HepG2 (cell line): ENCODE data around the gene PIM1. TPM values are rescaled to one million over a fixed set of nuclear protein-coding genes. Genes with fewer than 3 reads are reported as not detected.

Experiments used
- ATAC-seq: fragments of 200-7000 bp; cut with Tn5 transposase; 3 replicates; pipeline ENCODE4 v1.9.1; 2020; ENCODE audit warnings: mild to moderate bottlenecking, moderate library complexity
- BruUV-seq: library from RNA; stranded (reverse); fragments of 400-500 nt; replicated peaks from 2 replicates; lab custom pipeline; 2021; lab: Mats Ljungman, UMichigan
- CTCF ChIA-PET: fragments of 300-600 bp; formaldehyde crosslinking; extraction: SDS; loops from one replicate; lab custom pipeline; 2021; ENCODE audit warnings: low total read pairs, inconsistent platforms, low intra/inter-chr PET ratio; lab: Yijun Ruan, JAX
- POLR2A ChIA-PET: fragments of 350-600 bp; sonication (Branson Sonifier 250); formaldehyde crosslinking; loops from one replicate; lab custom pipeline; 2020; ENCODE audit warnings: antibody characterized with exemption, inconsistent platforms; lab: Yijun Ruan, JAX
- DNase-seq: peaks from one replicate; pipeline ENCODE4 v3.0.0-alpha.2; 2015; ENCODE audit warnings: low spot score
- FAIRE-seq: peaks from 3 replicates; lab custom pipeline; 2011; peaks lifted over from hg19 to GRCh38; lab: Jason Lieb, UNC
- H2AFZ ChIP-seq: one replicate; pipeline ENCODE4 v1.6.1; 2011; ENCODE audit warnings: low read length, inconsistent platforms
- H3K27ac ChIP-seq: fragments of 300-600 bp; 3 replicates; pipeline ENCODE4 v1.8.0; 2011; ENCODE audit warnings: mixed run types, mild to moderate bottlenecking, mixed read lengths, low read length, inconsistent platforms; ENCODE audit not compliant: insufficient read depth; ENCODE audit errors: extremely low read length
- H3K27me3 ChIP-seq, 2 experiments: fragments of 200-600 bp in 1 of 2; 2 replicates in 1 of 2; 3 replicates in 1 of 2; pipeline versions ENCODE4 v1.6.0 to v1.8.0; 2011; ENCODE audit warnings: low read length in 2 of 2, mild to moderate bottlenecking in 2 of 2, moderate library complexity in 2 of 2, inconsistent platforms in 1 of 2; ENCODE audit not compliant: insufficient read depth in 2 of 2, control insufficient read depth in 1 of 2
- H3K36me3 ChIP-seq, 2 experiments: fragments of 200-600 bp in 1 of 2; replicated peaks in 1 of 2; 2 replicates in 1 of 2; 3 replicates in 1 of 2; pipeline versions ENCODE4 v1.5.1 to v1.8.0; 2011; ENCODE audit warnings: low read length in 2 of 2, inconsistent platforms in 1 of 2; ENCODE audit not compliant: insufficient read depth in 2 of 2, control insufficient read depth in 1 of 2
- H3K4me1 ChIP-seq: 2 replicates; pipeline ENCODE4 v1.5.1; 2012; ENCODE audit warnings: low read length, inconsistent platforms; ENCODE audit not compliant: insufficient read depth
- H3K4me2 ChIP-seq: 2 replicates; pipeline ENCODE4 v1.6.0; 2011; ENCODE audit warnings: low read depth, low read length, inconsistent platforms
- H3K4me3 ChIP-seq, 3 experiments: fragments of 200-600 bp in 1 of 3; sonication (generic), shearing (Covaris generic) in 1 of 3; replicated peaks in 1 of 3; 2 replicates each; pipeline ENCODE4 v1.5.1; 2011 to 2016; ENCODE audit warnings: low read length in 3 of 3, inconsistent platforms in 2 of 3, low read depth in 2 of 3, mild to moderate bottlenecking in 2 of 3, control low read depth in 1 of 3, mixed read lengths in 1 of 3; ENCODE audit not compliant: insufficient read depth in 1 of 3
- H3K79me2 ChIP-seq: one replicate; pipeline ENCODE4 v1.6.1; 2011; ENCODE audit warnings: low read length, inconsistent platforms; ENCODE audit not compliant: insufficient read depth
- H3K9ac ChIP-seq: 2 replicates; pipeline ENCODE4 v1.6.0; 2011; ENCODE audit warnings: mild to moderate bottlenecking, low read depth, low read length, inconsistent platforms; ENCODE audit not compliant: insufficient read depth
- H3K9me3 ChIP-seq: 2 replicates; pipeline ENCODE4 v1.5.1; 2012; ENCODE audit warnings: mild to moderate bottlenecking, low read length
- H4K20me1 ChIP-seq: 2 replicates; pipeline ENCODE4 v1.6.0; 2011; ENCODE audit warnings: inconsistent platforms, mild to moderate bottlenecking, low read length, moderate library complexity; ENCODE audit not compliant: insufficient read depth
- ARID2 ChIP-seq: sonication (generic); formaldehyde crosslinking; IDR thresholded peaks from 2 replicates; pipeline ENCODE4 v1.8.1; 2022; ENCODE audit warnings: mild to moderate bottlenecking, missing genetic modification reagents, borderline replicate concordance
- BHLHE40 ChIP-seq: IDR thresholded peaks from 2 replicates; pipeline ENCODE4 v1.6.1; 2011; ENCODE audit warnings: low read length, improper control_type of control experiment
- EEA1 ChIP-seq: sonication (generic); formaldehyde crosslinking; IDR thresholded peaks from 2 replicates; pipeline ENCODE4 v1.5.1; 2020; ENCODE audit warnings: mild to moderate bottlenecking, missing genetic modification reagents, borderline replicate concordance
- ELF3 ChIP-seq: IDR thresholded peaks from 2 replicates; pipeline ENCODE4 v1.6.1; 2016; ENCODE audit warnings: missing genetic modification reagents, missing compliant biosample characterization
- EZH2 ChIP-seq: conservative IDR thresholded peaks from 2 replicates; pipeline ENCODE4 v1.6.1; 2012; ENCODE audit warnings: mild to moderate bottlenecking, low read depth, low read length, moderate library complexity
- FOSL2 ChIP-seq: sonication (generic); formaldehyde crosslinking; IDR thresholded peaks from 2 replicates; pipeline ENCODE4 v1.4.0; 2020; ENCODE audit warnings: missing genetic modification reagents
- FOXK2 ChIP-seq: fragments of 450-650 bp; IDR thresholded peaks from 2 replicates; pipeline ENCODE4 v1.6.1; 2016
- GATAD1 ChIP-seq: IDR thresholded peaks from 2 replicates; pipeline ENCODE4 v1.6.1; 2016; ENCODE audit warnings: missing genetic modification reagents, missing compliant biosample characterization
- GATAD2A ChIP-seq: IDR thresholded peaks from 2 replicates; pipeline ENCODE4 v1.6.1; 2016
- GZF1 ChIP-seq: sonication (generic); formaldehyde crosslinking; IDR thresholded peaks from 2 replicates; pipeline ENCODE4 v1.5.1; 2020; ENCODE audit warnings: mild to moderate bottlenecking, missing genetic modification reagents
- IRF2 ChIP-seq: IDR thresholded peaks from 2 replicates; pipeline ENCODE4 v1.6.1; 2018; ENCODE audit warnings: missing genetic modification reagents, missing compliant biosample characterization
- PHF21A ChIP-seq: sonication (generic); formaldehyde crosslinking; IDR thresholded peaks from 2 replicates; pipeline ENCODE4 v1.5.0; 2020; ENCODE audit warnings: mild to moderate bottlenecking, missing genetic modification reagents
- RAD21 ChIP-seq: fragments of 450-650 bp; formaldehyde crosslinking; IDR thresholded peaks from 2 replicates; pipeline ENCODE4 v1.5.0; 2020; ENCODE audit warnings: mild to moderate bottlenecking
- REPIN1 ChIP-seq: sonication (generic); formaldehyde crosslinking; IDR thresholded peaks from 2 replicates; pipeline ENCODE4 v1.8.0; 2022; ENCODE audit warnings: missing genetic modification reagents, low read depth, mild to moderate bottlenecking, borderline replicate concordance
- RFXANK ChIP-seq: IDR thresholded peaks from 2 replicates; pipeline ENCODE4 v1.6.1; 2016
- SOX5 ChIP-seq: IDR thresholded peaks from 2 replicates; pipeline ENCODE4 v1.6.1; 2016; ENCODE audit warnings: borderline replicate concordance
- TCF7L2 ChIP-seq: IDR thresholded peaks from 2 replicates; pipeline ENCODE4 v1.6.1; 2011; ENCODE audit warnings: mild to moderate bottlenecking, low read depth, low read length, moderate library complexity
- ZFYVE20 ChIP-seq: sonication (generic); formaldehyde crosslinking; IDR thresholded peaks from 2 replicates; pipeline ENCODE4 v1.8.0; 2023; ENCODE audit warnings: low read depth, mild to moderate bottlenecking, moderate library complexity, missing genetic modification reagents, borderline replicate concordance
- ZNF343 ChIP-seq: sonication (generic); formaldehyde crosslinking; IDR thresholded peaks from 2 replicates; pipeline ENCODE4 v1.4.0; 2020; ENCODE audit warnings: mild to moderate bottlenecking, missing genetic modification reagents
- ZNF572 ChIP-seq: sonication (generic); formaldehyde crosslinking; IDR thresholded peaks from 2 replicates; pipeline ENCODE4 v1.5.1; 2020; ENCODE audit warnings: mild to moderate bottlenecking, missing genetic modification reagents
- ZNF619 ChIP-seq: sonication (generic); formaldehyde crosslinking; IDR thresholded peaks from 2 replicates; pipeline ENCODE4 v1.4.0; 2020; ENCODE audit warnings: mild to moderate bottlenecking, missing genetic modification reagents
- WGBS: methylation state at CpG from one replicate; pipeline ENCODE4 v1.1.6; 2017; ENCODE audit warnings: low lambda C conversion rate; 5-methylcytosine and 5-hydroxymethylcytosine counted together
- in situ Hi-C: cut with HindIII; loops from 2 replicates; pipeline ENCODE4 v1.10.0; 2017; ENCODE audit warnings: low pct_unique_long_range_greater_than_20kb; ENCODE audit not compliant: extremely low pct_ligation_motif_present
- intact Hi-C: fragments of 100-400 bp; cut with micrococcal nuclease; formaldehyde crosslinking; loops from one replicate; pipeline ENCODE4 v1.10.0; 2022; ENCODE audit not compliant: unreplicated experiment
- polyA plus RNA-seq, 8 experiments: library from polyadenylated mRNA; depleted of rRNA in 3 of 8; stranded (reverse) in 7 of 8; unstranded in 1 of 8; fragments of >200 nt; fragmentation: Illumina TruSeq in 4 of 8; extraction: Trizol in 4 of 8; gene quantifications; 2 replicates each; pipeline versions ENCODE4 v1.2.1 to v1.2.3, GENCODE V29; 2011 to 2016; ENCODE audit warnings: low read depth in 4 of 8, missing spikeins in 1 of 8, mixed read lengths in 1 of 8; ENCODE audit not compliant: insufficient read depth in 1 of 8
- total RNA-seq, 5 experiments: library from RNA; depleted of rRNA; stranded (reverse); fragments of >200 nt; fragmentation: Illumina TruSeq; extraction: Trizol; gene quantifications; 2 replicates each; pipeline ENCODE4 v1.2.3, GENCODE V29; 2016; ENCODE audit warnings: low read depth in 1 of 5
- TF ChIP-seq, protein P1 (sequence below): sonication (generic); formaldehyde crosslinking; IDR thresholded peaks from 2 replicates; pipeline ENCODE4 v1.4.0; 2020; ENCODE audit warnings: missing genetic modification reagents, borderline replicate concordance
- TF ChIP-seq, protein P2 (sequence below), 2 experiments: sonication (generic) in 1 of 2; formaldehyde crosslinking in 1 of 2; IDR thresholded peaks; 2 replicates each; pipeline versions ENCODE4 v1.4.0 to v1.6.1; 2018 to 2020; ENCODE audit warnings: missing genetic modification reagents in 2 of 2, borderline replicate concordance in 1 of 2, low read depth in 1 of 2, mild to moderate bottlenecking in 1 of 2, missing biosample characterization in 1 of 2

PIM1 gene
- total and polyA plus RNA-seq, 2 of the 13 experiments (the other 11 are each of a cell fraction or from before 2014, with no cell fraction given): 29.4 to 117 TPM

GRCh38 chr6:37210313-37210968 lies 40.5 kb downstream of the PIM1 start:
- no TSS peak for BruUV-seq
- no peak overlapping the region for H2AFZ ChIP-seq
- H3K27ac ChIP-seq: no peak overlapping the region
- H3K4me2 ChIP-seq: peak overlapping the region; percentile 6; the same call in 1 of the 2 replicates
- in situ Hi-C loops (loop anchor here (5.0 to 10.0 kb wide), 2 partner anchors 326 to 443 kb away; partner anchors contain the start of gene C6orf89), intact Hi-C loops (loop anchor here (1.0 kb wide), 4 partner anchors 159 to 325 kb away; partner anchors contain the start of gene C6orf89)
- H3K4me1 ChIP-seq: peaks cover 11% of the 10 kb centered on the region
- no peaks in the 10 kb centered on the region for H3K9me3 ChIP-seq
- no peak overlapping the region for H3K9ac ChIP-seq
- H3K36me3 ChIP-seq: no peaks in the 10 kb centered on the region
- 65% methylated on average over 7 of the region's 7 CpGs for WGBS
- peak; percentile 79 for ATAC-seq
- no peaks in the 10 kb centered on the region for H3K79me2 ChIP-seq
- no peak overlapping the region for H3K4me3 ChIP-seq
- CTCF ChIA-PET: interaction anchor here (1.2 to 10.6 kb wide), 9 partner anchors 39 to 444 kb away, joined by 3 to 268 read pairs (median 9); partner anchors contain the start of gene C6orf89
- DNase-seq: peak; percentile 81
- no peaks in the 10 kb centered on the region for H4K20me1 ChIP-seq
- peak; percentile 99 for FAIRE-seq
- POLR2A ChIA-PET: interaction anchor here (0.6 to 2.3 kb wide), 7 partner anchors 13 to 192 kb away, joined by 3 to 7 read pairs (median 4); no protein-coding TSS in a partner anchor
- peaks cover 5 to 22% of the 10 kb centered on the region in 2 experiments; a peak in 3 of 5 replicates for H3K27me3 ChIP-seq
- TF ChIP-seq BHLHE40 (peak; percentile 17; the same call in 1 of the 2 replicates), ARID2 (CRISPR knock-in tag) (no peak), ZNF343 (CRISPR knock-in tag) (no peak), EEA1 (no peak), TCF7L2 (no peak), IRF2 (peak; percentile 46; the same call in 1 of the 2 replicates), GZF1 (CRISPR knock-in tag) (no peak), GATAD2A (CRISPR knock-in tag) (peak; percentile 46; the same call in 1 of the 2 replicates), ZFYVE20 (no peak), ZNF619 (0 out of 2 replicates have a peak, but pooled peaks have one; percentile 64), FOXK2 (no peak), REPIN1 (CRISPR knock-in tag) (peak; percentile 39; the same call in 1 of the 2 replicates), SOX5 (CRISPR knock-in tag) (peak; percentile 40; the same call in 1 of the 2 replicates), EZH2 (peak; percentile 72; the same call in 1 of the 2 replicates), PHF21A (CRISPR knock-in tag) (0 out of 2 replicates have a peak, but pooled peaks have one; percentile 42), RFXANK (no peak), ZNF572 (CRISPR knock-in tag) (no peak), GATAD1 (0 out of 2 replicates have a peak, but pooled peaks have one; percentile 11), FOSL2 (CRISPR knock-in tag) (peak; percentile 39), ELF3 (CRISPR knock-in tag) (0 out of 2 replicates have a peak, but pooled peaks have one; percentile 28), RAD21 (CRISPR knock-in tag) (peak; percentile 99)
- TF ChIP-seq, protein P1, sequence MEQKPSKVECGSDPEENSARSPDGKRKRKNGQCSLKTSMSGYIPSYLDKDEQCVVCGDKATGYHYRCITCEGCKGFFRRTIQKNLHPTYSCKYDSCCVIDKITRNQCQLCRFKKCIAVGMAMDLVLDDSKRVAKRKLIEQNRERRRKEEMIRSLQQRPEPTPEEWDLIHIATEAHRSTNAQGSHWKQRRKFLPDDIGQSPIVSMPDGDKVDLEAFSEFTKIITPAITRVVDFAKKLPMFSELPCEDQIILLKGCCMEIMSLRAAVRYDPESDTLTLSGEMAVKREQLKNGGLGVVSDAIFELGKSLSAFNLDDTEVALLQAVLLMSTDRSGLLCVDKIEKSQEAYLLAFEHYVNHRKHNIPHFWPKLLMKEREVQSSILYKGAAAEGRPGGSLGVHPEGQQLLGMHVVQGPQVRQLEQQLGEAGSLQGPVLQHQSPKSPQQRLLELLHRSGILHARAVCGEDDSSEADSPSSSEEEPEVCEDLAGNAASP: no peak
- TF ChIP-seq, protein P2, sequence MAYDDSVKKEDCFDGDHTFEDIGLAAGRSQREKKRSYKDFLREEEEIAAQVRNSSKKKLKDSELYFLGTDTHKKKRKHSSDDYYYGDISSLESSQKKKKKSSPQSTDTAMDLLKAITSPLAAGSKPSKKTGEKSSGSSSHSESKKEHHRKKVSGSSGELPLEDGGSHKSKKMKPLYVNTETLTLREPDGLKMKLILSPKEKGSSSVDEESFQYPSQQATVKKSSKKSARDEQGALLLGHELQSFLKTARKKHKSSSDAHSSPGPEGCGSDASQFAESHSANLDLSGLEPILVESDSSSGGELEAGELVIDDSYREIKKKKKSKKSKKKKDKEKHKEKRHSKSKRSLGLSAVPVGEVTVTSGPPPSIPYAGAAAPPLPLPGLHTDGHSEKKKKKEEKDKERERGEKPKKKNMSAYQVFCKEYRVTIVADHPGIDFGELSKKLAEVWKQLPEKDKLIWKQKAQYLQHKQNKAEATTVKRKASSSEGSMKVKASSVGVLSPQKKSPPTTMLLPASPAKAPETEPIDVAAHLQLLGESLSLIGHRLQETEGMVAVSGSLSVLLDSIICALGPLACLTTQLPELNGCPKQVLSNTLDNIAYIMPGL (CRISPR knock-in tag; IDR thresholded peaks at IDR 0.05; ENCODE audit: borderline replicate concordance in 1 of 2, low read depth in 1 of 2): peak in 1 of 2 experiments; percentile 63; a peak in 2 of 4 replicates
